DND-41 (cell line): ENCODE measurements around the gene MRPL14.
A peak's percentile ranks its signal among the peaks of the same experiment; 100 is the strongest.

ENCODE experiments used
- ATAC-seq: fragments of 200-7000 bp; cut with Tn5 transposase; 3 replicates; pipeline ENCODE4 v1.9.1; 2021; ENCODE audit warnings: low read depth; ENCODE audit not compliant: insufficient read depth
- DNase-seq: peaks from one replicate; pipeline ENCODE4 v3.0.0-alpha.2; 2020
- H2AFZ ChIP-seq: 2 replicates; pipeline ENCODE4 v1.6.0; 2012; ENCODE audit warnings: low read depth, low read length
- H3K27ac ChIP-seq: 2 replicates; pipeline ENCODE4 v1.5.1; 2012; ENCODE audit warnings: low read length, inconsistent platforms
- H3K27me3 ChIP-seq: fragments of 200-600 bp; sonication (generic); 2 replicates; pipeline ENCODE4 v1.6.0; 2012; ENCODE audit warnings: low read length, mild to moderate bottlenecking, inconsistent platforms; ENCODE audit not compliant: insufficient read depth, poor library complexity
- H3K36me3 ChIP-seq: 2 replicates; pipeline ENCODE4 v1.5.1; 2012; ENCODE audit warnings: low read length, inconsistent platforms; ENCODE audit not compliant: insufficient read depth
- H3K4me1 ChIP-seq: 2 replicates; pipeline ENCODE4 v1.5.1; 2012; ENCODE audit warnings: mild to moderate bottlenecking, low read length; ENCODE audit not compliant: insufficient read depth
- H3K4me2 ChIP-seq: 2 replicates; pipeline ENCODE4 v1.6.0; 2012; ENCODE audit warnings: mild to moderate bottlenecking, moderate library complexity, low read length, inconsistent platforms; ENCODE audit not compliant: insufficient read depth
- H3K4me3 ChIP-seq, 2 experiments: fragments of 200-600 bp in 1 of 2; shearing (Covaris generic) in 1 of 2; 2 replicates each; pipeline ENCODE4 v1.5.1; 2012 to 2016; ENCODE audit warnings: inconsistent platforms in 2 of 2, low read length in 2 of 2, mild to moderate bottlenecking in 2 of 2, low read depth in 1 of 2, moderate library complexity in 1 of 2
- H3K79me2 ChIP-seq: 2 replicates; pipeline ENCODE4 v1.6.0; 2012; ENCODE audit warnings: low read length, inconsistent platforms; ENCODE audit not compliant: insufficient read depth
- H3K9ac ChIP-seq: 2 replicates; pipeline ENCODE4 v1.6.0; 2012; ENCODE audit warnings: low read depth, mild to moderate bottlenecking, inconsistent platforms, low read length, moderate library complexity
- H3K9me3 ChIP-seq: 2 replicates; pipeline ENCODE4 v1.5.1; 2012; ENCODE audit warnings: low read length, moderate library complexity, mild to moderate bottlenecking, inconsistent platforms; ENCODE audit not compliant: insufficient read depth, severe bottlenecking
- H4K20me1 ChIP-seq: 2 replicates; pipeline ENCODE4 v1.6.0; 2012; ENCODE audit warnings: low read length; ENCODE audit not compliant: insufficient read depth
- CTCF ChIP-seq: IDR thresholded peaks from 2 replicates; pipeline ENCODE4 v1.5.1; 2012; ENCODE audit warnings: borderline replicate concordance, low read length, moderate library complexity, mild to moderate bottlenecking; ENCODE audit not compliant: poor library complexity, severe bottlenecking; ENCODE audit errors: extremely low read depth
- EZH2 ChIP-seq: IDR thresholded peaks from 3 replicates; pipeline ENCODE4 v1.6.1; 2012; ENCODE audit warnings: borderline replicate concordance, low read depth, mild to moderate bottlenecking, moderate library complexity, low read length, inconsistent platforms; ENCODE audit not compliant: severe bottlenecking

The MRPL14 gene

GRCh38 chr6:44171899-44172546, 44.8 kb upstream of the MRPL14 start:
- ATAC-seq (no peak), DNase-seq (no peak)
- TF ChIP-seq CTCF (no peak), EZH2 (no peak)
- Histone ChIP-seq H3K4me1 (peaks cover 2% of the 10 kb centered on the region; the same call in 1 of the 2 replicates), H3K79me2 (no peaks in the 10 kb centered on the region), H3K4me3 (no peak overlapping the region), H3K27ac (no peak overlapping the region), H3K9ac (no peak overlapping the region), H3K27me3 (peaks cover 2% of the 10 kb centered on the region), H2AFZ (no peak overlapping the region), H4K20me1 (no peaks in the 10 kb centered on the region), H3K36me3 (no peaks in the 10 kb centered on the region), H3K4me2 (no peak overlapping the region), H3K9me3 (no peaks in the 10 kb centered on the region)

- Histone ChIP-seq H3K27ac (no peak overlapping the region), H3K4me2 (no peak overlapping the region), H3K9ac (no peak overlapping the region), H3K4me3 (no peak overlapping the region), H3K36me3 (no peaks in the 10 kb centered on the region), H3K27me3 (peaks cover 9% of the 10 kb centered on the region), H3K4me1 (no peaks in the 10 kb centered on the region; the same call in 1 of the 2 replicates), H4K20me1 (no peaks in the 10 kb centered on the region), H3K9me3 (no peaks in the 10 kb centered on the region), H3K79me2 (no peaks in the 10 kb centered on the region), H2AFZ (no peak overlapping the region)
- TF ChIP-seq EZH2 (no peak), CTCF (no peak)
- DNase-seq, result peak; percentile 26
- no peak for ATAC-seq
Observed at GRCh38 chr6:44169886-44170570, 42.8 kb upstream of the MRPL14 start.

- H3K27ac ChIP-seq, result no peak overlapping the region
Observed at GRCh38 chr6:44169154-44169553, 41.9 kb upstream of the MRPL14 start.

More at GRCh38 chr6:44169154-44169553, 41.9 kb upstream of the MRPL14 start:
- H3K27me3 ChIP-seq, result peaks cover 14% of the 10 kb centered on the region
- H3K4me1 ChIP-seq, result no peaks in the 10 kb centered on the region; the same call in 1 of the 2 replicates
- no peaks in the 10 kb centered on the region for H3K36me3 ChIP-seq
- no peaks in the 10 kb centered on the region for H3K9me3 ChIP-seq
- no peak overlapping the region for H3K4me2 ChIP-seq
- TF ChIP-seq CTCF (no peak), EZH2 (no peak)
- no peak for ATAC-seq
- H3K4me3 ChIP-seq, result no peak overlapping the region
- H3K79me2 ChIP-seq, result no peaks in the 10 kb centered on the region
- no peak for DNase-seq
- H2AFZ ChIP-seq, result no peak overlapping the region
- no peak overlapping the region for H3K9ac ChIP-seq
- H4K20me1 ChIP-seq, result no peaks in the 10 kb centered on the region
